ENCODE results near the gene CCL28.
"Not testable (repeated sequence)": the region's sequence is repeated elsewhere in the genome, so short reads cannot be mapped to it uniquely, and the experiment has no call there.

Gene CCL28

GRCh38 chr5:43376496-43377140, 35.6 kb downstream of the CCL28 start:
- Histone ChIP-seq H3K9me3 (ENCODE audit: control insufficient read depth, low read length) (no peaks in the 10 kb centered on the region), H3K4me3 (ENCODE audit: insufficient read depth, low read depth, low read length, poor library complexity, severe bottlenecking) (no peak overlapping the region), H3K4me1 (ENCODE audit: control insufficient read depth, insufficient read depth, low read length, poor library complexity, severe bottlenecking) (no peaks in the 10 kb centered on the region), H3K27me3 (replicated peaks; ENCODE audit: control insufficient read depth, insufficient read depth, low read length, poor library complexity, severe bottlenecking) (no peaks in the 10 kb centered on the region), H3K36me3 (ENCODE audit: control insufficient read depth, insufficient read depth, low read length) (peaks cover 7% of the 10 kb centered on the region), H3K27ac (ENCODE audit: insufficient read depth, low read length, poor library complexity, severe bottlenecking) (no peak overlapping the region)
- no peak for DNase-seq

DNA sequence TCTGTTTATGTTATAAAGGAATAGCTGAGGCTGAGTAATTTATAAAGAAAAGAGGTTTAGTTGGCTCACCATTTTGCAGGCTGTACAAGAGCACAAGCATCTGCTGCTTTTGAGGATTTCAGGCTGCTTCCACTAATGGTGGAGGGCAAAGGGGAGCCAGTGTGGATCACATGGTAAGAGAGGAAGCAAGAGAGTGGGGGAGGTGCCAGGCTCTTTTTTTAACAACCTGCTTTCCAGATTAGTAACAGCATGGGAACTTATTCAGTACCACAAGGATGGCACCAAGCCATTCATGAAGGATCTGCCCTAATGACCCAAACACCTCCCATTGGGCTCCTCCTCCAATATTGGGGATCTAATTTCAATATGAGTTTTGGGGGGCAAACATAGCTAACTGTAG, 40.4 kb downstream of the CCL28 start:
- no peak for DNase-seq
- H3K36me3 ChIP-seq (ENCODE audit: control insufficient read depth, insufficient read depth, low read length), result no peaks in the 10 kb centered on the region
- no peak overlapping the region for H3K4me3 ChIP-seq (ENCODE audit: insufficient read depth, low read depth, low read length, poor library complexity, severe bottlenecking)
- no peak overlapping the region for H3K27ac ChIP-seq (ENCODE audit: insufficient read depth, low read length, poor library complexity, severe bottlenecking)
- H3K27me3 ChIP-seq (replicated peaks; ENCODE audit: control insufficient read depth, insufficient read depth, low read length, poor library complexity, severe bottlenecking), result no peaks in the 10 kb centered on the region
- H3K4me1 ChIP-seq (ENCODE audit: control insufficient read depth, insufficient read depth, low read length, poor library complexity, severe bottlenecking), result no peaks in the 10 kb centered on the region
- H3K9me3 ChIP-seq (ENCODE audit: control insufficient read depth, low read length), result no peaks in the 10 kb centered on the region

GRCh38 chr5:43370352-43370751, 41.8 kb downstream of the CCL28 start:
- H3K4me3 ChIP-seq (ENCODE audit: insufficient read depth, low read depth, low read length, poor library complexity, severe bottlenecking), result no peak overlapping the region
- no peaks in the 10 kb centered on the region for H3K27me3 ChIP-seq (replicated peaks; ENCODE audit: control insufficient read depth, insufficient read depth, low read length, poor library complexity, severe bottlenecking)
- H3K27ac ChIP-seq (ENCODE audit: insufficient read depth, low read length, poor library complexity, severe bottlenecking), result no peak overlapping the region
- no peaks in the 10 kb centered on the region for H3K4me1 ChIP-seq (ENCODE audit: control insufficient read depth, insufficient read depth, low read length, poor library complexity, severe bottlenecking)
- DNase-seq, result no peak
- no peaks in the 10 kb centered on the region for H3K36me3 ChIP-seq (ENCODE audit: control insufficient read depth, insufficient read depth, low read length)
- H3K9me3 ChIP-seq (ENCODE audit: control insufficient read depth, low read length), result no peaks in the 10 kb centered on the region

DNA sequence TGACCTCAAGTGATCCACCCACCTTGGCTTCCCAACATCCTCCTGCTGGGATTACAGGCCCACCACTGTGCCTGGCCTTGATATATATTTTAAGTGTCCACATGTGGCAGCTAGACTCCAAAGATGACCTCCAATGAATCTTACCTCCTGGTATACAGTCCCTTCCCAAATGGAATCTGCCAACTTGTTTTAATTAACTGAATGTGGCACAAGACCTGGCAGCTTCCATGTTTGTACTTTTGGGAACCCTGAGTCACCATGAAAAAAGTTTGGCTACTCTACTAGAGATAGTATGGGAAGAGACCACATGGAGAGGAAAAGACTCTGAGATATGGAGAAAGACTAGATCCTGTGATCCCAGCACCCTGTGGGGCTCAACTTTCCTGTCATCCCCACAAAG, 42.5 kb downstream of the CCL28 start:
- no peaks in the 10 kb centered on the region for H3K9me3 ChIP-seq (ENCODE audit: control insufficient read depth, low read length)
- no peak overlapping the region for H3K4me3 ChIP-seq (ENCODE audit: insufficient read depth, low read depth, low read length, poor library complexity, severe bottlenecking)
- H3K4me1 ChIP-seq (ENCODE audit: control insufficient read depth, insufficient read depth, low read length, poor library complexity, severe bottlenecking), result no peaks in the 10 kb centered on the region
- H3K27ac ChIP-seq (ENCODE audit: insufficient read depth, low read length, poor library complexity, severe bottlenecking), result no peak overlapping the region
- H3K27me3 ChIP-seq (replicated peaks; ENCODE audit: control insufficient read depth, insufficient read depth, low read length, poor library complexity, severe bottlenecking), result no peaks in the 10 kb centered on the region
- H3K36me3 ChIP-seq (ENCODE audit: control insufficient read depth, insufficient read depth, low read length), result no peaks in the 10 kb centered on the region
- DNase-seq, result no peak

GRCh38 chr5:43367909-43368669, 44.1 kb downstream of the CCL28 start:
- H3K4me3 ChIP-seq (ENCODE audit: insufficient read depth, low read depth, low read length, poor library complexity, severe bottlenecking), result no peak overlapping the region
- no peak overlapping the region for H3K27ac ChIP-seq (ENCODE audit: insufficient read depth, low read length, poor library complexity, severe bottlenecking)
- DNase-seq, result no peak
- H3K27me3 ChIP-seq (replicated peaks; ENCODE audit: control insufficient read depth, insufficient read depth, low read length, poor library complexity, severe bottlenecking), result no peaks in the 10 kb centered on the region
- no peaks in the 10 kb centered on the region for H3K36me3 ChIP-seq (ENCODE audit: control insufficient read depth, insufficient read depth, low read length)
- H3K9me3 ChIP-seq (ENCODE audit: control insufficient read depth, low read length), result no peaks in the 10 kb centered on the region
- no peaks in the 10 kb centered on the region for H3K4me1 ChIP-seq (ENCODE audit: control insufficient read depth, insufficient read depth, low read length, poor library complexity, severe bottlenecking)

- no peak overlapping the region for H3K4me3 ChIP-seq (ENCODE audit: insufficient read depth, low read depth, low read length, poor library complexity, severe bottlenecking)
Observed at GRCh38 chr5:43367453-43367852, 44.7 kb downstream of the CCL28 start.

GRCh38 chr5:43366680-43367246, 45.4 kb downstream of the CCL28 start:
- H3K36me3 ChIP-seq (ENCODE audit: control insufficient read depth, insufficient read depth, low read length); H3K4me3 ChIP-seq (ENCODE audit: insufficient read depth, low read depth, low read length, poor library complexity, severe bottlenecking); H3K9me3 ChIP-seq (ENCODE audit: control insufficient read depth, low read length); H3K4me1 ChIP-seq (ENCODE audit: control insufficient read depth, insufficient read depth, low read length, poor library complexity, severe bottlenecking); DNase-seq; H3K27me3 ChIP-seq (replicated peaks; ENCODE audit: control insufficient read depth, insufficient read depth, low read length, poor library complexity, severe bottlenecking); H3K27ac ChIP-seq (ENCODE audit: insufficient read depth, low read length, poor library complexity, severe bottlenecking): not testable (repeated sequence)

More at GRCh38 chr5:43367453-43367852, 44.7 kb downstream of the CCL28 start:
- Histone ChIP-seq H3K4me1 (ENCODE audit: control insufficient read depth, insufficient read depth, low read length, poor library complexity, severe bottlenecking) (no peaks in the 10 kb centered on the region), H3K36me3 (ENCODE audit: control insufficient read depth, insufficient read depth, low read length) (no peaks in the 10 kb centered on the region), H3K27me3 (replicated peaks; ENCODE audit: control insufficient read depth, insufficient read depth, low read length, poor library complexity, severe bottlenecking) (no peaks in the 10 kb centered on the region), H3K9me3 (ENCODE audit: control insufficient read depth, low read length) (no peaks in the 10 kb centered on the region), H3K27ac (ENCODE audit: insufficient read depth, low read length, poor library complexity, severe bottlenecking) (no peak overlapping the region)
- no peak for DNase-seq

DNA sequence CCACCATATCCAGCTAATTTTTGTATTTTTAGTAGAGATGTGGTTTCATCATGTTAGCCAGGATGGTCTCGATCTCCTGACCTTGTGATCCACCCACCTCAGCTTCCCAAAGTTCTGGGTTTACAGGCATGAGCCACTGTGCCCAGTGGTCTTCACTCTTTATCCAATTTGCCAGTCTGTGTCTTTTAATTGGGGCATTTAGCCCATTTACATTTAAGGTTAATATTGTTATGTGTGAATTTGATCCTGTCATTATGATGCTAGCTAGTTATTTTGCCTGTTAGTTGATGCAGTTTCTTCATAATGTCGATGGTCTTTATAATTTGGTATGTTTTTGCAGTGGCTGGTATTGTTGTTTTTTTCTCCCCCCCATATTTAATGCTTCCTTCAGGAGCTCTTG, 47.0 kb downstream of the CCL28 start:
- not testable (repeated sequence) for DNase-seq; H3K4me3 ChIP-seq (ENCODE audit: insufficient read depth, low read depth, low read length, poor library complexity, severe bottlenecking); H3K36me3 ChIP-seq (ENCODE audit: control insufficient read depth, insufficient read depth, low read length); H3K27ac ChIP-seq (ENCODE audit: insufficient read depth, low read length, poor library complexity, severe bottlenecking); H3K27me3 ChIP-seq (replicated peaks; ENCODE audit: control insufficient read depth, insufficient read depth, low read length, poor library complexity, severe bottlenecking); H3K4me1 ChIP-seq (ENCODE audit: control insufficient read depth, insufficient read depth, low read length, poor library complexity, severe bottlenecking); H3K9me3 ChIP-seq (ENCODE audit: control insufficient read depth, low read length)

GRCh38 chr5:43363445-43364152, 48.6 kb downstream of the CCL28 start:
- H3K27ac ChIP-seq (ENCODE audit: insufficient read depth, low read length, poor library complexity, severe bottlenecking), result no peak overlapping the region
- DNase-seq, result no peak
- H3K9me3 ChIP-seq (ENCODE audit: control insufficient read depth, low read length), result no peaks in the 10 kb centered on the region

More at GRCh38 chr5:43363445-43364152, 48.6 kb downstream of the CCL28 start:
- no peaks in the 10 kb centered on the region for H3K4me1 ChIP-seq (ENCODE audit: control insufficient read depth, insufficient read depth, low read length, poor library complexity, severe bottlenecking)
- H3K4me3 ChIP-seq (ENCODE audit: insufficient read depth, low read depth, low read length, poor library complexity, severe bottlenecking), result no peak overlapping the region
- H3K36me3 ChIP-seq (ENCODE audit: control insufficient read depth, insufficient read depth, low read length), result no peaks in the 10 kb centered on the region
- no peaks in the 10 kb centered on the region for H3K27me3 ChIP-seq (replicated peaks; ENCODE audit: control insufficient read depth, insufficient read depth, low read length, poor library complexity, severe bottlenecking)

All from effector memory CD4-positive, alpha-beta T cell (primary cell).